CD4-positive, alpha-beta T cell (primary cell): ENCODE results near the gene B3GALT5. TPM values are rescaled to one million over a fixed set of nuclear protein-coding genes. Genes with fewer than 3 reads are reported as not detected.

Source experiments
- ATAC-seq: fragments of 200-7000 bp; cut with Tn5 transposase; one replicate; pipeline ENCODE4 v1.10.0; 2022; ENCODE audit warnings: mild to moderate bottlenecking; ENCODE audit not compliant: poor library complexity
- CTCF ChIA-PET: fragments of 350-600 bp; sonication (Branson Sonifier 250); formaldehyde crosslinking; loops from one replicate; lab custom pipeline; 2021; ENCODE audit warnings: antibody characterized with exemption, inconsistent platforms; lab: Charles Lee
- POLR2A ChIA-PET: fragments of 350-600 bp; sonication (Branson Sonifier 250); formaldehyde crosslinking; loops from one replicate; lab custom pipeline; 2021; ENCODE audit warnings: antibody characterized with exemption, inconsistent platforms; lab: Charles Lee
- DNase-seq, 14 experiments: peaks; one replicate each; pipeline ENCODE4 v3.0.0-alpha.2; 2013 to 2020; ENCODE audit warnings: mixed read lengths in 2 of 14
- H3K27ac ChIP-seq, 2 donors: one replicate each; pipeline versions ENCODE4 v1.5.1 to v1.7.0; 2013; ENCODE audit warnings: low read length in 2 of 2, low read depth in 1 of 2, mild to moderate bottlenecking in 1 of 2
- H3K27me3 ChIP-seq, 2 experiments: 1 replicate in 1 of 2; 2 replicates in 1 of 2; pipeline versions ENCODE4 v1.6.1 to v1.7.0; 2013; ENCODE audit warnings: low read length in 2 of 2, control low read depth in 1 of 2, mild to moderate bottlenecking in 1 of 2, moderate library complexity in 1 of 2; ENCODE audit not compliant: insufficient read depth in 2 of 2, control insufficient read depth in 1 of 2
- H3K36me3 ChIP-seq: one replicate; pipeline ENCODE4 v1.6.1; 2013; ENCODE audit warnings: low read length, control low read depth; ENCODE audit not compliant: insufficient read depth
- H3K4me1 ChIP-seq: one replicate; pipeline ENCODE4 v1.6.1; 2013; ENCODE audit warnings: low read length, control low read depth; ENCODE audit not compliant: insufficient read depth
- H3K4me3 ChIP-seq: one replicate; pipeline ENCODE4 v1.5.1; 2013; ENCODE audit warnings: mild to moderate bottlenecking, low read length, moderate library complexity
- H3K9me3 ChIP-seq, 2 experiments: 1 replicate in 1 of 2; 2 replicates in 1 of 2; pipeline versions ENCODE4 v1.6.1 to v1.7.0; 2013; ENCODE audit warnings: low read length in 2 of 2, mild to moderate bottlenecking in 2 of 2, control low read depth in 1 of 2, moderate library complexity in 1 of 2; ENCODE audit not compliant: control insufficient read depth in 1 of 2, insufficient read depth in 1 of 2
- H3K27ac Mint-ChIP-seq: one replicate; pipeline ENCODE4 v1.8.0; 2020; ENCODE audit warnings: mixed read lengths
- H3K27me3 Mint-ChIP-seq: one replicate; pipeline ENCODE4 v1.8.0; 2021; ENCODE audit warnings: mixed read lengths
- H3K36me3 Mint-ChIP-seq: one replicate; pipeline ENCODE4 v1.8.0; 2021; ENCODE audit warnings: low read depth, mixed read lengths
- H3K4me1 Mint-ChIP-seq: one replicate; pipeline ENCODE4 v1.8.0; 2021; ENCODE audit warnings: low read depth, mixed read lengths
- H3K4me3 Mint-ChIP-seq: one replicate; pipeline ENCODE4 v1.8.0; 2020; ENCODE audit warnings: mild to moderate bottlenecking, mixed read lengths
- H3K9me3 Mint-ChIP-seq: one replicate; pipeline ENCODE4 v1.8.0; 2020; ENCODE audit warnings: mixed read lengths
- CTCF ChIP-seq: fragments of 200-600 bp; IDR thresholded peaks from one replicate; pipeline ENCODE4 v1.8.0; 2022; ENCODE audit warnings: antibody characterized with exemption, mild to moderate bottlenecking
- intact Hi-C, 2 experiments: fragments of 100-400 bp; cut with DNase I in 1 of 2; cut with micrococcal nuclease in 1 of 2; formaldehyde crosslinking; loops; one replicate each; pipeline versions ENCODE4 v1.15.1 to v1.9.0; 2023 to 2025; cut with DNase I, micrococcal nuclease
- total RNA-seq, 174 experiments: library from RNA in 2 of 174; stranded (reverse) in 2 of 174; gene quantifications; one replicate each; pipeline ENCODE4 v1.2.3 and lab custom pipeline; 2021 to 2026

The B3GALT5 gene
- total RNA-seq, 2 experiments from 2014 or later, result not detected

- ChIA-PET CTCF (no interaction called here), POLR2A (no interaction called here)
- no peak for TF ChIP-seq CTCF
- H3K4me1 ChIP-seq, result no peaks in the 10 kb centered on the region
- DNase-seq (no peak), ATAC-seq (no peak)
- H3K27me3 ChIP-seq, result no peaks in the 10 kb centered on the region
- intact Hi-C loops, result no loop called here
- H3K4me3 ChIP-seq, result no peak overlapping the region
- no peak overlapping the region for H3K27ac Mint-ChIP-seq
- H3K9me3 ChIP-seq, result peaks cover 8 to 21% of the 10 kb centered on the region in 2 experiments
- H3K4me3 Mint-ChIP-seq, result no peak overlapping the region
- no peaks in the 10 kb centered on the region for H3K36me3 Mint-ChIP-seq
- no peaks in the 10 kb centered on the region for H3K36me3 ChIP-seq
- H3K27ac ChIP-seq, result no peak overlapping the region
- no peaks in the 10 kb centered on the region for H3K27me3 Mint-ChIP-seq
- H3K4me1 Mint-ChIP-seq, result no peaks in the 10 kb centered on the region
- H3K9me3 Mint-ChIP-seq, result no peaks in the 10 kb centered on the region
These were observed 62.1 kb downstream of the B3GALT5 start for GRCh38 chr21:39674801-39675200.

DNA sequence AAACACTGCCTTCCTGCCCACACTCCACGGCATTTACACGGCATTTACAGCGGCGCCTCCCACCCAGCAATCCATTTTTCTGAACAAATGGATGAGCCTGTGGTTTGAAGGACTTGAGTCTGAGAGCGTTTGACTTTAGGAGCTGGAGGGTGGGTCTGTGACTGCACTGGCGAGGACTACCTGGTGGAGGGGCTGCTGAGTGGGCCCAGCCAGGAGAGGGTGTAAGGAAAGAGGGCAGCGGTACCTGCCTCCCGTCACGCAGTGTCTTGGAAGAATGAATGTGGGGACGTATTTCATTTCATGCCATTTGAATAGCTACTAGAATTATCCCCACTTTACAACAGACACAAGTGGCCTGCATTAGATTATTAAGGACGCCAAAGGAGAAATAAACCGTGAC lies 62.9 kb downstream of the B3GALT5 start:
- no peak overlapping the region for H3K4me3 Mint-ChIP-seq
- intact Hi-C loops, result no loop called here
- H3K27ac Mint-ChIP-seq, result no peak overlapping the region
- CTCF ChIA-PET, result no interaction called here
- no peaks in the 10 kb centered on the region for H3K9me3 Mint-ChIP-seq
- ATAC-seq (no peak), DNase-seq (no peak)
- no peaks in the 10 kb centered on the region for H3K36me3 Mint-ChIP-seq
- Histone ChIP-seq H3K4me3 (no peak overlapping the region), H3K9me3 (peaks cover 8 to 21% of the 10 kb centered on the region in 2 experiments), H3K36me3 (no peaks in the 10 kb centered on the region), H3K27me3 (no peaks in the 10 kb centered on the region), H3K27ac (no peak overlapping the region), H3K4me1 (no peaks in the 10 kb centered on the region)
- TF ChIP-seq CTCF, result no peak
- H3K27me3 Mint-ChIP-seq, result no peaks in the 10 kb centered on the region
- no peaks in the 10 kb centered on the region for H3K4me1 Mint-ChIP-seq
- POLR2A ChIA-PET, result no interaction called here

- Mint-ChIP-seq H3K4me1 (no peaks in the 10 kb centered on the region), H3K9me3 (no peaks in the 10 kb centered on the region), H3K27me3 (no peaks in the 10 kb centered on the region), H3K27ac (no peak overlapping the region), H3K36me3 (no peaks in the 10 kb centered on the region), H3K4me3 (no peak overlapping the region)
- intact Hi-C loops, result no loop called here
- TF ChIP-seq CTCF, result no peak
- H3K36me3 ChIP-seq, result no peaks in the 10 kb centered on the region
- no peak for DNase-seq
- ChIA-PET CTCF (no interaction called here), POLR2A (no interaction called here)
- no peak overlapping the region for H3K27ac ChIP-seq
- no peaks in the 10 kb centered on the region for H3K4me1 ChIP-seq
- H3K27me3 ChIP-seq, result no peaks in the 10 kb centered on the region
- no peak for ATAC-seq
- peaks cover 8 to 21% of the 10 kb centered on the region in 2 experiments for H3K9me3 ChIP-seq
- H3K4me3 ChIP-seq, result no peak overlapping the region
These were observed 63.4 kb downstream of the B3GALT5 start for GRCh38 chr21:39675993-39676661.
